GM23248 (cell line): ENCODE measurements around the gene TTC22.

Source experiments
- EZH2 ChIP-seq: fragments of 200-600 bp; sonication (generic); IDR thresholded peaks from 2 replicates; pipeline ENCODE4 v1.6.1; 2018; ENCODE audit warnings: antibody characterized with exemption, mild to moderate bottlenecking; ENCODE audit not compliant: insufficient read depth, poor library complexity, severe bottlenecking
- EZH2phosphoT487 ChIP-seq: fragments of 200-600 bp; sonication (generic); IDR thresholded peaks from 2 replicates; pipeline ENCODE4 v1.6.1; 2018; ENCODE audit warnings: antibody characterized with exemption, moderate library complexity, mild to moderate bottlenecking, low read depth; ENCODE audit not compliant: insufficient read depth

DNA sequence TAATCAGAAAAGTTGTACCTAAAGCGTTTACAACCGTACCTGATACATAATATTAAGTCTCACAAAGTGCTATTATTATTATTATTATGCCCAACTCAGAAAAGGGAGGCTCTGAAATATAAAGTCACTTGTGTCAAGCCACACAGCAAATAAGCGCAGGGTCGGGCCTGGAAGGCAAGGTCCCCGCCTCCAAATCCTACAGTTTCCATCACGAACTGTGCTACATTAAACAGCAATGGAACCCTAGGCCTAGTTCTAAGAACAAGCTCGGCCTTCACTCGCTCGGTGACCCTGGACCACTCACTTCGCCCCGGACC is 37.3 kb downstream of the TTC22 start:
- TF ChIP-seq EZH2 (no peak), EZH2phosphoT487 (no peak)
